RPMI7951 (cell line): ENCODE data around the gene THOC7. TPM values are rescaled to one million over a fixed set of nuclear protein-coding genes. Genes with fewer than 3 reads are reported as not detected.

Experiments
- DNase-seq: peaks from one replicate; pipeline ENCODE4 v3.0.0-alpha.2; 2012; ENCODE audit warnings: low read depth
- total RNA-seq: library from RNA; depleted of rRNA; stranded (reverse); fragments of >200 nt; shearing (Covaris generic); gene quantifications from 2 replicates; pipeline ENCODE4 v1.2.3, GENCODE V29; 2014

The THOC7 gene
- total RNA-seq, 1 experiment from 2014 or later, result 166 TPM

DNA sequence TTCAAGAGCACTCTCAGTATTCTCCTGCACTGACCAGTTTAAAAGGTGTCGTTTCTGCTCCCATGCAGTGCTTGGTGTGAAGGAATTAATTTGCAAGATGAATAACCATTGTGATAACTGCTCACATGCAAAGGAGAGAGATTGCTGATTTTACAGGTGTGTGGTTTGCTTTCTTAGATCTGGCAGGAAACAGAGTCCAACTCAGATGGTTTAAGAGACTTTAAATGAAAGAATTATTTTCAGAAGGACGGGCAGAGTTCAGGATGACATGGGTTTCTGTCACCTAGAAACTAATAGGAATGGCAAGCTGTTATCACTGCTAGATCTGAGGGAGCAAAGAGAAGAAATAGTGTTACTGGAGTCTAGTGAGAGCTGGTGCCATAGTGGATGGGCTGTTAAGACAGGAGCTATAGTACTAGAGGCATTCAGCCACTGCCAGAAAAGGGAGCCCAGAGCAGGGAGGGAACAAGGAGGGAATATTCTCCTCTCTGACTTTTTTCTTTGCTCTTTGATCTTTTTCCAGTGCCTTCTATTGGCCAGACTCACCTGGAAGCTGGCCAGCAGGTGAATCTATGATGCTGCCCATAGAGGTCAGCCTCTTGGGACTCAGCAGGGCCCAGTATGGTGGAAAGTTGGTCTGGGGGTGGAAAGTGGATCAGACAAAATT, 14.9 kb upstream of the THOC7 start:
- no peak for DNase-seq

DNA sequence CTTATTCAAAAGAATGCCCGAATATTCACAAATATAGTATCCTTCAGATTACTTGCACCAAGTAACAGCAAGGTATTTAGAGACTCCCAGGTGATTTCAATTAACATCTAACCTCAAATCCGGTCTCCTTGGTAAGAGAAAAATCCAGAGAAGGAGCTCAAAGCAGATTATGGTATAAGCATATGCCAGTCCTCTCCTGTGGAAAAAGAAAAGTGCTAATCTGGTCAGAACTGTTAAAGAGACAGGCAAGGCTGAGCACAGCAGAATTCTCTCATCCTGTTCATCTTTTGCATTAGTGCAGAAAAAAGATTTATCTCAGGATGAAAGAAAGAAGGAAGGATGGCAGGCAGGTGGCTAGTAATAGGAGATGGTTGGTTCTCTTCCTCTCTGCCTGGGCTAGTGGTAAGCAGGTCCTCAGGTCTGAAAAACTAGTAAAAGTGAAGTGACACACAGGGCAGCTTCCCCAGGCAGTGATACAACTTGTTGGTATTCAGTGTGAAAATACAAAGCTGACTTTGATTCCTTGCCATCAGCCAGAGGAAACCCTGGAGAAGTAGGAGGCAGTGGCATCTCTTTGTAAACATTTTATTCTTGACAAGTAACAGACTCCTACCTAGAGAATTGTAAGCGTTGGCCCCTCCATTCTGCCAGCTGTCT, 14.3 kb upstream of the THOC7 start:
- no peak for DNase-seq

DNA sequence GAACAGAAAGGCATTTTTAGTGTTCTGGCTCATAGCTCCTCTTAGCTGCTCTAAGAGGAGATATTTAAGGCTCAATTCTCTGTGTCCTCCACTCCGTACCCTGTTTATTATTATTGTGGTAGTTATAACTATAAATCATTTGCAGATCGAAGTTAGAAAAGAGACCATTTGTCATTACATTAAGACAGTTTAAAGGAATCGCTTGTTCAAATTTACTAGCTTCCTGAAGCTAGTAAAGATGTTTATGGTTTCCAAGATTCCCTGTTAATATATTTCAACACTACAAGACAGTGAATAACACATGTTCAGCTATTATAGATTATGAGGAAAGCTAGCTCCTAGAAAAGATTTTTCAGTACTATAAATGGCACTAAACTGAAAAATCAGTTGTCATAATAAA, 12.7 kb upstream of the THOC7 start:
- DNase-seq, result no peak

DNA sequence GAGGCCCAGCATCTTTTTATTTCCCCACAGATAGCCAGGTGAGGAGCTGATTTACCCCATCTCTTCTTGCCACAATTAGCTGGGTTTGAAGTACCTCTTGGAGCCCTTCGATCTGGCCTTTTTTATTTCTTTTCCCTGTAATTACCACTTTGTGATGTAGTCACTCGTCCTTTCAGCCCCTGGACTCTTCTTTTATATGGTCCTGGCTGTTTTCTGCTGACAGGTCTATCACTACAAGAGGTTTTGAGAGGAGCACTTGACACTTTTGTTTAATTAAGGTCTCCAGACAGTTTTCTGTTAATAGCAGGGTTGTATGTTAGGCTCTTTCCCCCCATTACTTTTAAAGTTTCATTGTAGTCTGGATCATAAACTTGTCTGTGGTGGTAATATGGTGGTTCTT, 11.9 kb upstream of the THOC7 start:
- DNase-seq, result no peak

DNA sequence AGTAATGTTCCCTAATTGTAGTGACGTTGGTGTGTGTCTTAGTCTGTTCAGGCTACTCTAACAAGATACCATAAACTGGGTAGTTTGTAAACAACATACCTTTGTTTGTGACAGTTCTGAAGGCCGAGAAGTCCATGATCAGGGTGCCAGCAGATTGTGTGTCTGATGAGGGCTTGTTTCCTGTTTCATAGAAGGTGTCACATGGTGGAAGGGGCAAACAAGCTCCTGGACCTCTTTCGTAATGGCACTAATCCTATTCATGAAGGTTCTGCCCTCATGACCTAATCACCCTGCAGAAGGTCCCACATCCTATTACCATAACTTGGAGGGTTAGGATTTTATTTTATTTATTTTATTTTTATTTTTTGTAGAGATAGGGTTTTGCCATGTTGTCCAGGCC, 11.2 kb upstream of the THOC7 start:
- DNase-seq, result no peak

DNA sequence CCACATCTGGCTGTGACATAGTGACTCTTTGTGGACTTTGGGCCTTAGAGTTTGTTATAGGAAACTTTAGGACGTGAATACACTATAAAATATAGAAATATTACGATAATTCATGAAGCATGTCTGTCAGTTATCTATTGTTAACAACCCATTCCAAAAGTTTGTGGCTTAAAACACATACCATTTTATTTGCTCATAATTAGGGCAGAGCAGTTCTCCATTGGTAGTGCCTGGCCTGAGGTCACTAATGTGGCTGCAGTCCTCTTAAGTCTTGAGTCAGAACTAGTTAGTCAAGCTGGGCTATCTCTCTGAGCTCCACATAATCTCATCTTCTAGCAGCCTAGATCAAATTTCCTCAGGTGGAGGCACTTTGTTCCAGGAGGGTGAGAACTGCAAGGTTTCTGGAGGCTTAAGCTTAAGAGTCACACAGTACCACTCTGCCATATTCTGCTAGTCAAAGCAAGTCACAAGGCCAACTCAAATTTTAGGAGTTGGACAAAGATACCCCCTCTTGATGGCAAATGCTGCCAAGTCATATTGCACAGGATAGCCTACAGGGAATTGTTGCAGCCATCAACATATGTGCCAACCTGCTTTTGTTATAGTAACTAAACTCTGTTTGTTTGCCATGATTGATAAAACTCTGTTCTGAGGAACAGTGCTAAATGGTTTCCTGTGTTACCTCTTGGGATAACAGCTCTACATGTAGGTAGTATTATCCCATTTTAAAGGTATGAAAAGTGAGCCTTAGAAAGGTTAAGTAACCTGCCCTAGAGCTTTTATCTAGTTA, 8.7 kb upstream of the THOC7 start:
- DNase-seq, result peak; percentile 85

DNA sequence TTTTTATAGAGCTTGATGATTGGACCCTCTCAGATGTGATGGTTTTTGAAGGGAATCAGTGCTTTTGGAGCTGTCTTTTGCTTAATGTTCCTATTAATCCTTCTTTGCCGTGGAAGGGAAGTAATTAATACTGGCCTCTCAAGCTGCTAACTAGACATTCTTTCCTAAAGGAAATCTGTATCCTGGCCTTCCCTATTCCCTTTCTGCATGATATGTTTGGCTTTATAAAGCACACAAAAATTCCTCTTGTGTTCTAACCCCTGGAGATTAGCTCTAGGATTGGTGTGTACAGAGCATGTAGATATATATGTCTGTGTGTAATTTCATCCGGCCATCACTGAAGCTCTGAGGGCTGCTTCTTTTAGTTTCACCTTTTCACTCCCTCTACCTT, 7.0 kb upstream of the THOC7 start:
- DNase-seq, result no peak

DNA sequence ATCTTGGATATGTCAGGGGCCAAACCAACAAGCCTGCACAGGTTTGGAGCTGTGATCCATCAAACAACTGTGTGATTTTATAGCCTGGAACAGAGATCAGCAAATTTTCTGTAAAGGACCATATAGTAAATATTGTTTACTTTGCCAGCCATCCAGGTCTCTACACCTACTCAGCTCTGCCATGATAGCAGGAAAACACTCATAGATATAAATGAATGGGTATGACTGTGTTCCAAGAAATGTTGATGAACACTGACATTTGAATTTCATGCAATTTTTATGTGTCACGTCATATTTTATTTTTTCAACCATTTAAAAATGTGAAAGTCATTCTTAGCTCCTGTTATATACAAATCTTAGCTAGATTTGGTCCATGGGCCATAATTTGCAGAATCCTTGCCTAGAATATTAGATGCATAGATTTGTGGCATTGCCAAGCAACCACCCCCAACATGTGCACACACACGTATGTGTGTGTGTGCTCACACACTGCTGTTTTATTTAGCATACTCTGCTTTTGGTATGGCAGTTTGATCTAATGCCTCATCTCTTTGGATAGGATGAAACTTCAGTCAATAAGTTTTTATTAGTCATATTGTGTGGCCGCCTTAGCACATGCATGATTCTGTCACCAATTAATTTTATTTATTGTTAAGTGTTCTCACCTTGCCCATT, 6.5 kb upstream of the THOC7 start:
- no peak for DNase-seq

DNA sequence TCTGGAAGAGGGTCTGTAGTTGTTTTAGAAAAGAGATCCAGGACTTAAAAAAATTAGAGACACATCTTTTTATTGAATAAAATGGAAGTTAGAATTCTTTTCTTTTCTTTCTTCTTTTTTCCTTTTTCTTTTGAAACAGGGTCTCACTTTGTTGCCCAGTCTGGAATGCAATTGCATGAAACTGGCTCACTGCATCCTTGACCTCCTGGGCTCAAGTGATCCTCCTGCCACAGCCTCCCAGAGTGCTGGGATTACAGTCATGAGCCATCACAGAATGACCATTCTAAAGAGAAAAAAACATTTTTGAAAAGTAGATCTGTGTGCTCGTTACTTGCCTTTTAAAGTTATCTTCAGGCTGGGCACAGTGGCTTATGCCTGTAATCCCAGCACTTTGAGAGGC, 3.6 kb upstream of the THOC7 start:
- DNase-seq, result no peak

DNA sequence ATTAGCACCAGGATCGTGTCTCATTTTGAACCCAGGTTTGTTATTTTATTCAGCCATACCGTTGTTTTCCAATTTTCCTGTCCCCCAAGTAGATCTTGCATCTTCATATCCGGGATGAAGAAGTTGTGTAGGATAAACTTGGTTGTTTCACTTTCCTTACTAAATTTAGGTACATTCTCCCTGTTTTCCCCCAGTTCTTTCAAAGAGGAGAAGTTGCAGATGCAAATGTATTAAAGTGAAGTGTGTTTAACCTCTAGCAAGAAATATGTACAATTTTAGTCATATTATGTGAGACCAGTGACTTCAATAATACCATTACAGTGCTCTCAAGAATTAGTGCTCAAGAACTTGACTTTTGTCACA, 1.3 kb upstream of the THOC7 start:
- peak; percentile 6 for DNase-seq

DNA sequence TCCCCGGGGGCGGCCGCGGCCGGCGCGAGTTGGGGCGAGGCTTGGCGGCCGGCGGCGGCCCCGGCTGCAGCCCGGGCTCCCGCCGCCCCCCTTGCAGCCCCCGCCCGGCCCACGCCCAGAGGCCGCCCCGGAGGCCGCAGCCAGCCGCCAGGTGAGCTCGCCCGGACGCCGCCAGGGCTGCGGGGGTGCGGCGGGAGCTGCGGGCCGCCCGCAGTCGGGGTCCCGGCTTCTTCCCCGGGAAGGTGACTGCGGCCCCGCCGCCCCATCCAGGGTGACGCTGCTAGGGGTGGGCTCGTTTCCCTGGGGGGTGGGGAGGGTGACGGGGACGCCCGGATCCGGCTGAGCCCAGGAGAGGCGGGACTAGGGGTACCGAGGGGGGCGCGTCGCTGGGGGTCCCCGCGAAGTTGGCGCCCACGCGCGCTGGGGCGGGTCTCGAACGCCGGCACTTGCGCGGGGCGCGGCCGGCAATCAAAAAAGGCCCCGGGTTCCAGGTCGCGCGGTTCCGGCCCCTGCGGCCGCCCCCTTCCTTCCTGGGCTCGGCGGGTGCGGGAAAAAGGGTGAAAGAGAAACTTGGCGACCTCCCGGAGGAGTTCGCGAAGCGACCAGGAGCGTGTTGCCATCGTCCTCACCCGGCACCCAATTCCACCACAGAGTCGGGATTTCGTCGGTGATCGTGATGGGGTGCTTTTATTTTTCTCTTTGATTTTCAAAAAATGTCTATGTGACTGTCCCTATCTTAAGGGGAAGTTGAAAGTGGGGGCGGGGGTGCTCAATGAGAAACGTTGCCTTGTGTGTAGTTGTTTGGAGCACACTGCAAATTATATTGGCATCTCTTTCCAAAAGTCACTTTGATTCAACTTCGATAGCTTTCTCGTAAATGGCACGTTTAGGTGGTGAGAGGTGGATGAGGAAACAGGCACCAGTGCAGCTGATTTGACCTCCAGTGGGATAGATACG, 681 bp upstream of the THOC7 start:
- DNase-seq, result peak; percentile 28

DNA sequence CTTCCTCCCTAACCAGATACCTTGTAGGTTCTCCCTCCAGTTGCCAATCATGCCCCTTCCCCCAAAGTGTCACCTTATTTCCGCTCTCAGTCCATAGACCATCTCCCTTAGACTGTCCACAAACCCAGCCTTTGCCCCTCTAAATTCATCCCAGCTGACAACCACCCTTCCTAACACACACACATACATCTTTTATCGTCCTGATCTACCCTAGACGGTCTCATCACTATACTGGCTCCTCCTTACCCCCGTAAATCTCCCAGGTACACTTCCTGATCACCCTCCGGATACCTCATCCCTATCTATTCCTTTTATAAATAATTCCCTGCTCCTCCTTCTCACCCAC, 828 bp downstream of the THOC7 start:
- no peak for DNase-seq

DNA sequence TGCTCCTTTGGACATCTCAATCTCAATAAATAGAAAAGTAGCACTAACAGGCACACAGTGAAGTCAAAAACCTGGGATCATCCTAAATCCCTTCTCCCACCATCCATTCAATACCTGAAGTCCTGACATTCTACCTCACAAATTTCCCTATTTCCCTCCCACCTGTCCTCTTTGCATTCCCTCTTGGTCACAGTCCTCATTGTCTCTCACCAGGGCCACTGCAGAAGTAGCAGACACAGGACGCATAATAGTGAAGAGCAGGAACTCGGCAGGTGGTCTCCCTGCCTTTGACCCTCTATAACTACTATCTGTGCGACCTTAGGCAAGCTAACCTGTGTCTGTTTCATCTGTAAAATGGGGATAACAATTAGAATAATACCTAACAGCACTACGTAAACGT, 2.3 kb downstream of the THOC7 start:
- no peak for DNase-seq

DNA sequence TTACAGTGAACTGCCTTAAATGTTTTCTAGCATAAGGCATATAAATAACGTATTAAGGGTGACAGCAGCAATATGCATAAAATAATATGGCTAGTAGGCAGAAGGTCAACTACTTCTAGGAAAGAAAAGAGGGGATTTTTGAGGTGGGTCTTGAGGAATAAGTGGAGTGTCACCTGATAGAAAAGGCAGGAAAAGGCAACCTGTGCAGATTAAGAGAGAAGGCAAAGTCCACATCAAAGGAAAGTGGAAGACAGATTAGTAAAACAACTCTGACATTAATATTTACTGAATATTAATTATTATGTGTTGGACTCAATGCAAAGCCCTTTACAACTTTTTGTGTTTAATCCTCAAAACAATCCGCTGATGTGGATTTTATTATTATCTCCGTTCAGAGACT, 2.8 kb downstream of the THOC7 start:
- DNase-seq, result no peak

DNA sequence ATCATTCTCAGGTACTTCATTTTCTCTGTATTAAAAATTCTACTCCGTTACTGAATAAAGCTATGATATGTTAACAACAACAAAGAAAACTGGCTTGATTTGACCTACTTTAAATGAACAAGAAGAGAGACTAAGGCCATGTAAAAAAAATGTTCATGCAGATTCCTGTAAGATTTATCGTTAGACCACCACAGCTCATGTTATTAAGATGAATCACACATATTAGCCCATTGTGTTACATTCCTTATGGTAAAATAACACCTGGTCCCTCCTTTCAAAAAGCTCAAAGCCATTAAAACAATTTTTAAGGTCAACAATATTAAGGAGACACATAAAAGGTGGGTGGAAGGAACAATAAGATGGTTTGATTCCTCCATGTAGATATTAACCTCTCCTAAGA, 6.3 kb downstream of the THOC7 start:
- DNase-seq, result no peak

DNA sequence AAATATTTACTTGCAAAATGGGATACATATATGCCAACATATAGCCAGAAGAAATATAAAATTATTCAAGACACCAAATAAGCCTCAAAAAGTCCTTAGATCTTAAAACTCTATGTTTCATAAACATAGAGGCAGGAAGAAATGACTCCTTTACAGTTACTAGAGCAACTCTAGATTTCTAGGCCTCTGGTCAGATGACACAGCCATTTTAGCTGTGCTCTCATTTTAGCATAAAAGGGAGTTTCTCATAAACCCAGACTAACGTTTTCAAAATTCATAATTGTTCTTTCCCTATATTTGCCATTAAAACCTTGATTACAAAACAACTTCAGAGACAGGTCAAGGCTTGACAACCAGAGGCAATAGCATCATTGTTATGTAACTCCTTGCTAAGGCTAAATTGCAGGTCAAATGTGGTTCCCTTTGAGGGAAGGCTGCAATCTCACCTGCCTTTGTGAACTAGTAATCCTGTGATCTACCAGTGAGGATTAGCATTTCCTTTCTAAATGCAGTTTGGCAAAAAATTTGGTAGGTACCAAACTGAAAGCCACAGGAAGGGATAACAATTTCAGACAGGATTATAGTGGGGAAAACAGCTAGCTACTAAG, 8.2 kb downstream of the THOC7 start:
- DNase-seq, result no peak

DNA sequence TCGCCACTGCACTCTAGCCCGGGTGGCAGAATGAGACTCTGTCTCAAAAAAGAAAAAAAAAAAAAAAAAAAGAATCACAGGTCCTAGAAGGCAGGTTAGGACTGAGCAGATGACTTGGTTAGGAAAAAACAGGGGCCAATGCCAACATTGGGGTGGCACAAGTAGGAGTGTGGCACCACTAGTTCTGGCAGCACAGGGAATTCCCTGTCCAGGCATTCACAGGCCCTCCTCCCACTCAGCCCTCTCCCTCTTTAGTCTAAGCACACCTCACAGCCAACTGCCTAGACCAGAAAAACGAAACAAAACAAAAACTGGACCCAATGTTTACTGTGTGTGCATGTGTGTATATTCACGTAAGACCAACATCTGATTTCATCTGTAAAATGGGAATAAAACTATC, 10.5 kb downstream of the THOC7 start:
- no peak for DNase-seq

DNA sequence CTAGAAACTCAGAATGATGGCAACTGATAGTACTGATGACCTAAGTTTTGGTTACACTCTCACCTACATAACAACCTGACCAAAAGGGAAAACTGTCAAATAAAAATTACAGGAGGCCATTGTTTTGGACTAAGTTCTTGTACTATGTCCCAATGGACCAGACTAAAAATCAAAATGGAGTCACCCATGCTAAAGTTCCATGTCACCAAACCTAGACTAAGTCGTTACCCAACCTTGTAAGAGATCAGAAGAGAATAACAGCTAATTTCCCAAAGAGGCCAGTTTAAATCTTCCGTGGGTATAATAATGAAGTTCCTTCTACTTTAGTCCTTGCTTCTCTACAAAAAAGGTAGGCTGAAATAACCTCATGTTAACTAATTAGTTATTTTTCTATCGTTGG, 12.3 kb downstream of the THOC7 start:
- no peak for DNase-seq

DNA sequence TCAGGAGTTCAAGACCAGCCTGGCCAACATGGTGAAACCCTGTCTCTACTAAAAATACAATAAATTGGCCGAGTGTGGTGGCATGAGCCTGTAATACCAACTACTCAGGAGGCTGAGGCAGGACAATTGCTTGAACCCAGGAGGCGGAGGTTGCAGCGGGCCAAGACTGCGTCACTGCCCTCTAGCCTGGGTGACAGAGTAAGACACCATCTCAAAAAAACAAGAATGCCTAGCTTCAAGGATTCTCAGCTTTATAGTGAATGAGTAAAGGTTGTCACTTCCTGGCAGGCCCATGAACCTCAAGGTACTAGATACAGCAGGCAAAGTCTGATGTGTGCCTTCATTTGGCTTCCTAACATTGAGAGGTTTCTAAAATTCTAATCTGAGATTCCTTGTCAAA, 14.4 kb downstream of the THOC7 start:
- no peak for DNase-seq

DNA sequence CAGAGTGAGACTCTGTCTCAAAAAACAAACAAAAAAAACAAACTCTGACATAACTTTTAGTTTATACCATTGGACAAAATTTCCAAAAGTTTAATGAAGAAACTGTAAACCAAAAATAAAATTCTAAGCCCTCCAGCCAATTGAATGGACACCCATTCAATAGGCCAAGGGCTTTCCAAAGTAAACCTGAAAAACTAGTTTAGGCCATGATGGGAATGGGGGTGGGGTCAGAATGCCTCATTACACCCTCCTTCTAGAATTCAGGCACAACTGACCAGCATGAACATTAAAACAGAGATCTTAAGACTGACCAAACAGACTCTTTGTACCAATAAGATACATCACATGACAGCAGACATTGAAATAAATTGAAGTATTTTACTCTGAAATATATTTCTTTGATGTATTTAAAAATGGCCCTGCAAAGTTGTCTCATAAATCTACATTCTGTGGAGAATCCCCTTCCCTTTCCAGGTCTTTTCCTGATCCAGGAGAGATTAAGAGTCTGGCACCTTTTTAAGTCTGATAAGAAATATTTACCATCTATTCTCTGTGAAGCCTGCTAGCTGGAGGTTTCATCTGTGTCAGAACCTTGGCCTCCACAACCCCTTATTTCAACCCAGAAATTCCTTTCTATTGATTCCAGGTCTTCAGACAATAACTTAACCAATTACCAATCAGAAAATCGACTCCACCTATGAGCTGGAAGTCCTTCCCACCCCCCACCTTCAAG, 15.7 kb downstream of the THOC7 start:
- no peak for DNase-seq

DNA sequence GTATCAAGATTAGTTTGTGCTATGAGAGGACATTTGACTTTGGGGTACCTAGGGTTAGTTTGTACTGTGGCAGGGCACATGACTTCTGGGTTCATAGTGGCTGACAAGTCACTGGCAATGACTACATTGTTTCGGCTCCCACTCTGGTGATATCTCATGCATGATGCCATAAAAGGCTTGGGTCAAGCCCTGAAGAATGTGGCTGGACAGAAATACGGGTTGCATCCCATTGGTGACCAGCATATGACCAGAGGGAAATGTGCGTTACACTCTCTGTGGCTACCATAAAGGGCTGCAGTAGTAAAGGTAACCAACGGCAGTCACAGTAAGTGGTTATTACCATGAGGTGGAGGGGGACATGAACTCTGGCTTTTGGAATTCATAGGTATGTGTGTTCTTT, 18.4 kb downstream of the THOC7 start:
- no peak for DNase-seq
